Measurements from ENCODE around the gene ZNF444.

GRCh38 chr19:56109226-56109625 is 31.9 kb upstream of the ZNF444 start:
- TF ChIP-seq CTCF (conservative IDR thresholded peaks at IDR 0.05; ENCODE audit: low read depth, low read length) (no peak), EZH2 (IDR thresholded peaks at IDR 0.05; ENCODE audit: low read length, unreplicated experiment) (no peak), EZH2phosphoT487 (IDR thresholded peaks at IDR 0.05; ENCODE audit: borderline replicate concordance, low read length) (no peak)
